GM21367 (cell line): ENCODE data around the gene BTBD16.
A peak's percentile ranks its signal among the peaks of the same experiment; 100 is the strongest.

Experiments
- ATAC-seq: cut with Tn5 transposase; IDR thresholded peaks from one replicate; pipeline ENCODE4 v1.9.1; 2021; ENCODE audit not compliant: unreplicated experiment

Gene BTBD16

GRCh38 chr10:122363311-122363710 is 92.2 kb downstream of the BTBD16 start:
- ATAC-seq = no peak

GRCh38 chr10:122363722-122364463 is 92.8 kb downstream of the BTBD16 start:
- no peak for ATAC-seq

DNA sequence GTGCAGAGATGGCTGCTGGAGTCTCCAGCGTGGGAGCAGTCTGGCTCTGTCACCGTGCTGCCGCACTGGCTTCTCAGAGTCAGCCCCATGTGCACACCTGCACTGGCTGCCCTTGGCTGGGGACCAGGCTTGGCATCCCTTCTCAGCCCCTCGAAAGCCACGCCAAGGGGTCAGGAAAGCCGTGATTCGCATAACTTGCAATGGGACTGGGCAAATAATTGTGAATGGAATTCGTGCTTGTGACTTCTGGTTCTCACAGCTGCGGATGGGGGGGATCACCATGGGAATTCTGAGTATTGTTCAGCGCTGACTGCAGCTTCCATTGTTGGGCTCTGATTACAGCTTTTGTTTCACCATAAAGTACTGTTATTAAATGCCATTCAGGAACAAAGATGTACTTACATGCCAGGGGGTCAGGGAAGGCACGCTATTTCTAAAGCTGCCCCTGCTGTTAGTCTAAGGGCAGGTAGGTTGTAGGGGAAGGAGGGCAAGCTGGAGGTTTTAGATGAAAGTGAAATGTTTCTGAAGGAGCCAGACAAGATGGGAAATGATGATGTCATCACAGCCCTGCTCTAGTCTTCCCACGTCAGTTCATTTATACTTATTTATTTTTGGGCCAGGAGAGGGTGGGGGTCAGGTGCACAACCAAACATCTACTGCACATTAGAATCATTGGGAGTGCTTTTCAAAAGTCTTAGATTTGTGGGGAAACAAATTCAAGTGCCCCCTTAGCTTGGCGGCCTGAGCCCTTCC is 97.6 kb downstream of the BTBD16 start:
- ATAC-seq = no peak

DNA sequence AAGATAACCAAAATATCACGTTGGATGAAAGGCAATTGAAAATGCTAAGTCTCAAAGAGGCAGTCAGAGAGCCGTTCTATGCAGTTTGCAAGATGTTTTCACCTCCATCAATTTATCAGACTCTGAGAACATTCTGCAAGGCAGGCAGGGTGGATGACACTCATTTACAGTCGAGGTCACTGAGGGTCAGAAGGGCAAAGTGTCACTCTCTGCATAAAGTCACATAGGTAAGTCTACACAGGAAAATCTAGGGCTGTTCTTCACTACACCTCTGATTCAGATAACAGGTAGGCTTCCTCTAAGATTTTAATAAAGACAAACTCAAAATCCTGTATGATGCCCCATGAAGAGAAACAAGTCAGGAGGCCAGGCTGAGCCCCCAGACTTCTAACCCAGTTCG is 102.0 kb downstream of the BTBD16 start:
- no peak for ATAC-seq

- no peak for ATAC-seq
Measured at GRCh38 chr10:122373721-122374120, 102.6 kb downstream of the BTBD16 start.

DNA sequence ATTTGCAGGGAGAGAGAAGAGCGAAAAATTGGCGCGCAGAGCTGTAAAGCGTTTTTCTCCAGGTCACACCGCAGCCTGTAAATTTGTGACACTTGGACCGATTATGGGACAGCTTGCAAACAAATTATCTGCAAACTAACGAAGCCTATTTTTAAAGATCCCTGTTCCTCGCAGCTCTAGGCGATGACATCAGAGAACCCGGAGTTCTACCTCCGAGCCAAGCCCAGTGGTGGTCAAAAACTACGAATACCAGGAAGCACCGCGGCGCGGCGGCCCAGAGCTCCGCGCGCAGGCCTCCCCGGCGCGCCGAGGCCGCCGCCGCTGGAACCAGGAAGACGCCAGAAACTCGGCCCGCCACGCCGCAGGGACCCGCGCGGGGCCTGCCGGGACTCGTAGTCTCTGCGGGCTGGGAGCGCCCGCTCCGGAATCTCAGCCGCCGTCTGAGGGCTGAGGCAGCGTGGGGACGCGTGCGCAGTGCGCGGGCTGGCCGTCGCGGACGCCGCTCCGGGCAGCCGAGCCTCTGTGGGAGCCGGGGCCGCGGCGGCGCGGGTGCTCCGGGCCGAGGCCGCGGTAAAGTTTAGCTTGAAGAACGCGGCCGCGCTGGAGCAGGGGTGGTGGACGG is 103.3 kb downstream of the BTBD16 start, which contains the start of gene PLEKHA1:
TSS of gene PLEKHA1 (plus strand) at position 472 of the 622 bp plus-strand sequence. CDS start 18,493 bp downstream, outside the sequence.
- peak; percentile 92 for ATAC-seq

GRCh38 chr10:122374859-122375678 is 104.0 kb downstream of the BTBD16 start:
- ATAC-seq = peak; percentile 59

DNA sequence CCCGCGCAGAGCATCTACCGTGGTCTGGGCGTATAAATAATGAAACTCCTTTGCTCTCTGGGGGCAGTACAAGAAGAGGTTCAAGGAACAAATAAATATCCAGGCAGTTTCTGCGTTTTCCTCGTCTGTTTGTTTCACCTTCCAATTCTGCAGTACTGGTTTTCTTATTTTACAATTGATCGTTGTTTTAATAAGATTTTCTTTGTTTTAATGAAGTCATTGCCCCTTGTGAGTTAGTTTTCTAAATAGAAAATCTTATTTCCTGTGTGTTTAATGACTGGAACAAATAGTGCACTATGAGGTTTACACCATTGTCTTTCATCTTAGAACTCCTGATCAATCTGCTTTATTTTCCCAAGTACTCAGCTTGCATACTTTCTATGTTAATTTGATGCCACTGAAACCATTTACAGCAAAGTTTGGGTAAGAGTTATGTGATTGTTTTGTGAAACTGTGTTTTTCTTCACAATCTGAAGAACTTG is 104.6 kb downstream of the BTBD16 start:
- ATAC-seq = no peak

GRCh38 chr10:122376364-122376961 is 105.4 kb downstream of the BTBD16 start:
- no peak for ATAC-seq

DNA sequence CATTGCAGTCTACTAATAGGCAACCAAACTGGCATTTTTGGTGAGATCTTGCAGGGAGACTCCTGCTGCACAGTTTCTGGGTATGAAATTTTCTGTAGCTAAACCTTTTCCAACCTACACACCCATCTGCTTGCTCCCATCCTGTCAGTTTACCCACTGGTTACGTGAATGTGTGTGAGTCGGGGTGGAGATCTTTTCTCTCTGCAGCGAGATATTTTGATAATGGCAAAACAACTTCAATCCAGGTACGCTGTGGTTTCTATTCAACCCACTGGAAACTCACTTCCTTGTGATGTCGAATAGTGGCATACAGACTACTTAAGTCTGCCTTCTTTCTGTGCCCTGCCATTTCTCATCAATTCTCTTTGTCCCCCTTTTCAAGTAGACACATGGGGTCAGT is 107.9 kb downstream of the BTBD16 start:
- ATAC-seq = no peak

- no peak for ATAC-seq
Measured at GRCh38 chr10:122379537-122379936, 108.4 kb downstream of the BTBD16 start.

GRCh38 chr10:122380703-122381102 is 109.6 kb downstream of the BTBD16 start:
- ATAC-seq = no peak

GRCh38 chr10:122381680-122382079 is 110.6 kb downstream of the BTBD16 start:
- no peak for ATAC-seq

GRCh38 chr10:122386514-122386913 is 115.4 kb downstream of the BTBD16 start:
- no peak for ATAC-seq

GRCh38 chr10:122387572-122387971 is 116.5 kb downstream of the BTBD16 start:
- no peak for ATAC-seq
